Keratinocyte (primary cell): Measurements from ENCODE around the gene HSP90B1.

Source experiments
- CTCF ChIP-seq, 3 experiments: IDR thresholded peaks in 1 of 3; conservative IDR thresholded peaks in 1 of 3; optimal IDR thresholded peaks in 1 of 3; 2 replicates in 2 of 3; 3 replicates in 1 of 3; pipeline versions ENCODE3 to v1.5.1; 2011; ENCODE audit warnings: low read length in 3 of 3, mild to moderate bottlenecking in 3 of 3, moderate library complexity in 2 of 3, control low read depth in 1 of 3, inconsistent platforms in 1 of 3; ENCODE audit not compliant: insufficient read depth in 2 of 3; ENCODE audit errors: extremely low read depth in 1 of 3
- EZH2 ChIP-seq: IDR thresholded peaks from one replicate; pipeline ENCODE4 v1.6.1; 2012; ENCODE audit warnings: inconsistent platforms, mild to moderate bottlenecking, low read length, moderate library complexity

- TF ChIP-seq CTCF (optimal IDR thresholded peaks at IDR 0.05 in 1 of 3, IDR thresholded peaks at IDR 0.05 in 1 of 3, conservative IDR thresholded peaks at IDR 0.05 in 1 of 3; ENCODE audit: extremely low read depth in 1 of 3, insufficient read depth in 2 of 3, low read length in 3 of 3): no peak
- TF ChIP-seq EZH2: no peak
Measured at GRCh38 chr12:103928682-103929045, 1.5 kb upstream of the HSP90B1 start.
